Uterus (tissue), 2 donors: Measurements from ENCODE around the gene PTPRN.

ENCODE experiments used
- CTCF ChIP-seq, 4 experiments: fragments of 200-600 bp in 2 of 4; fragments of 450-650 bp in 2 of 4; sonication (generic) in 2 of 4; IDR thresholded peaks; one replicate each; pipeline ENCODE4 v1.5.1; 2016 to 2019; ENCODE audit warnings: antibody characterized with exemption in 4 of 4, mild to moderate bottlenecking in 2 of 4, moderate library complexity in 1 of 4
- POLR2A ChIP-seq, 2 donors: fragments of 450-650 bp; IDR thresholded peaks; one replicate each; pipeline ENCODE4 v1.6.1; 2016; ENCODE audit warnings: antibody characterized with exemption in 2 of 2, mild to moderate bottlenecking in 1 of 2, moderate library complexity in 1 of 2

GRCh38 chr2:219354582-219354981 is 45.4 kb upstream of the PTPRN start:
- TF ChIP-seq CTCF (IDR thresholded peaks at IDR 0.05) (no peak), POLR2A (IDR thresholded peaks at IDR 0.05) (no peak)
